ENCODE data around the gene DGKB.

DNA sequence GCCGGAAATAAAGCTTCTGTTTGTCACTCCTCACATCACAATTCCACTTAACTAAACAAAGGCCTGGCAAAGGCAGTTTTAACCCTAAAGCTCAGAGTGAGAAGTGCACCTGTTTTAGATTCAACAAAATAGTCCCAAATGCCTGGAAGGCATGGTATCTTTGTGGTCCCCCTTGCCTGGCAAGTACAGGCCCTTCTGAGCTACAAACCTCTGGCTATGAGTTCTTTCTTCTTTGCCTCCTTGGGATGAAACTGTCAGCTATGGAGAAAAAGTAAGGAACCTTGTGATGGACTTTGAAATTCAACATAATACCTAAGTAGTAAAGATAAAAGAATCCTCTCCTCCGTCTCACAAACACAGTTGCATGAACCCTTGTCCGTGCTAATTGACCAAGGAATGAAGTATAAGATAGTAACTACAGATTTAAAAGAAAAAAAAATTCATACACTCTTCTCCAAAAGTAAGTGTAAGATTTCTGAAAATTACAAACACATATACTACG, 668.6 kb downstream of the DGKB start:
- TF ChIP-seq ZNF274 (IDR thresholded peaks at IDR 0.05; ENCODE audit: low read depth, low read length) (no peak), YY1 (IDR thresholded peaks at IDR 0.05; ENCODE audit: insufficient read depth, insufficient read length) (no peak), SUZ12 (IDR thresholded peaks at IDR 0.05; ENCODE audit: extremely low read depth, insufficient read depth, insufficient read length) (no peak)

Measured in NT2/D1 (cell line).